Globus pallidus (tissue), 1 donor: ENCODE data around the gene GNB1.
"Not testable (repeated sequence)": the region's sequence is repeated elsewhere in the genome, so short reads cannot be mapped to it uniquely, and the experiment has no call there.

Experiments used
- DNase-seq: peaks from one replicate; pipeline ENCODE4 v3.0.0-alpha.2; 2015; ENCODE audit warnings: low spot score

The GNB1 gene

GRCh38 chr1:1890506-1891348, at the start of gene GNB1:
TSS of gene GNB1 (minus strand) at chr1:1891087. CDS start at chr1:1825453, 65,634 bp downstream.
- peak; percentile 83 for DNase-seq

- DNase-seq: no peak
Observed at GRCh38 chr1:1940123-1940425, 49.2 kb upstream of the GNB1 start.

- DNase-seq: no peak
Observed at GRCh38 chr1:1939296-1940122, 48.6 kb upstream of the GNB1 start.

- no peak for DNase-seq
Observed at GRCh38 chr1:1938613-1939295, 47.9 kb upstream of the GNB1 start.

- DNase-seq: no peak
Observed at GRCh38 chr1:1938276-1938573, 47.3 kb upstream of the GNB1 start.

- no peak for DNase-seq
Observed at GRCh38 chr1:1937549-1938275, 46.8 kb upstream of the GNB1 start.

- DNase-seq: no peak
Observed at GRCh38 chr1:1937061-1937460, 46.2 kb upstream of the GNB1 start.

GRCh38 chr1:1934848-1935247, 44.0 kb upstream of the GNB1 start:
- not testable (repeated sequence) for DNase-seq

- DNase-seq: no peak
Observed at GRCh38 chr1:1929639-1930545, 39.0 kb upstream of the GNB1 start.

GRCh38 chr1:1929102-1929638, 38.3 kb upstream of the GNB1 start:
- DNase-seq: no peak

GRCh38 chr1:1928231-1929101, 37.6 kb upstream of the GNB1 start:
- DNase-seq: no peak

- DNase-seq: no peak
Observed at GRCh38 chr1:1927751-1928150, 36.9 kb upstream of the GNB1 start.

GRCh38 chr1:1926886-1927660, 36.2 kb upstream of the GNB1 start:
- no peak for DNase-seq

- no peak for DNase-seq
Observed at GRCh38 chr1:1926346-1926811, 35.5 kb upstream of the GNB1 start.

GRCh38 chr1:1925437-1926345, 34.8 kb upstream of the GNB1 start:
- DNase-seq: no peak

- no peak for DNase-seq
Observed at GRCh38 chr1:1924849-1925248, 34.0 kb upstream of the GNB1 start.

GRCh38 chr1:1924386-1924785, 33.5 kb upstream of the GNB1 start:
- DNase-seq: no peak
